Erythroblast (primary cell): Measurements from ENCODE around the gene ABLIM2.

ENCODE experiments used
- DNase-seq, 2 experiments: peaks; one replicate each; lab custom pipeline; 2025; lab: John Stamatoyannopoulos, UW
- GATA1 ChIP-seq: IDR thresholded peaks from 2 replicates; pipeline ENCODE4 v1.6.1; 2011; ENCODE audit warnings: low read depth, mild to moderate bottlenecking, control low read depth, low read length, moderate library complexity
- POLR2A ChIP-seq: IDR thresholded peaks from 2 replicates; pipeline ENCODE4 v1.6.1; 2011; ENCODE audit warnings: mild to moderate bottlenecking, low read length

ABLIM2 gene

DNA sequence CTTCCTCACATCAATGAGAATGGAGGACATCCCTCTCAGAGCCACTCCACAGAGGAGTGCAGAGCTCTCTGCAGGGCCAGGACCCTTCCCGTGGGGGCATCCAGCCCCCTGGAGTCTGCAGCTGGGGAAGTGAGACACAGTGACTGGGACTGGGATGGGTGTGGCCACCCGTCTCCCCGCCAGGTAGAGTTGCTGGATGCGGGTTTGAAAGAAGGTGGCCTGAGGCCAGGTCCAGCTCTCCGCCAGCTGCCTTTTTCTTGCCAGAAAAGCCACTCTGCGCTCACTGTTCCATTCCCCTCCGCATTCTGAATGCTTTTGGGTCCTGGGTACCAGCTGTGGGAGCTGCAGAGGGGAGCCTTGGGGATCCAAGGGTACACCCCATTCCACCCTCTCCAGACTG, 82.6 kb downstream of the ABLIM2 start:
- no peak for DNase-seq

GRCh38 chr4:8073206-8073863, 85.3 kb downstream of the ABLIM2 start:
- TF ChIP-seq GATA1 = no peak
- TF ChIP-seq POLR2A = no peak

More for the DNA sequence above, 82.6 kb downstream of the ABLIM2 start:
- TF ChIP-seq POLR2A (no peak), GATA1 (no peak)

DNA sequence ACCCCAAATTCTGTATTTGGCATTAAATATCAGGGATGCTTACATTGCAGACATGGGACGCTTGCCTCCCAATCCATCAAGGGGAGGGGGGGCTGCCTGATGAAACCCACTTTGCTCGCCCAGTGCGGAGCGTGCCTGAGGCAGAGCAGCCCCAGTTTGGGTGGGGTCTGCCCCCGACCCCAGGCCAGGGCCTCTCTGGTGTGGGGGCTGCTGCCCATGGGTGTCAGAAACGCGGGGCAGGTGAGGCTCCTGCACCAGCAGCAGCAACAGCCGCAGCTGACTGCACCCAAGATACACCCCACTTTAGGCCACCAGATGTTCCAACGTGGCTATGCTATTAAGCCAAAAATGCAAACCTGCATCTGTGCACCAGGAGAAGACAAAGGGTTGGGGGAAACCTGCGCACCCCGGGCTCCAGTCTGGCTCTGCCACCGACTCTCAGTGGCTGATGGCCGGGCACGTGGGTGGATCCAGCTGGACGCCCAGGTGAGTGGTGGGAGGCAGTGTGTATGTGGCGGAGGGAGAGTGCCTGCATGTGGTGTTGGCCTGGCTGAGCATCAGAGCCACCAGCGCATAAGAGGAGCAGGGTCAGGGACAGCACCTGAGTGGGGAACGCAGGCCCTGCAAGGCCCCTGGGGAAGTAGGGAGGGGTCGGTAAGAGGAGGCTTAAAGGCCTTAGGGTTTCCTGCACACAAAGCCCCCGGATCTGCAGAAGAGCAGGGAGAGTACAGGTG, 86.2 kb downstream of the ABLIM2 start:
- TF ChIP-seq GATA1 = no peak
- no peak for TF ChIP-seq POLR2A
- DNase-seq = no peak

More at GRCh38 chr4:8073206-8073863, 85.3 kb downstream of the ABLIM2 start:
- no peak for DNase-seq

GRCh38 chr4:8071766-8072165, 86.8 kb downstream of the ABLIM2 start:
- no peak for DNase-seq
- TF ChIP-seq POLR2A = no peak
- no peak for TF ChIP-seq GATA1

GRCh38 chr4:8070736-8071718, 87.6 kb downstream of the ABLIM2 start:
- TF ChIP-seq POLR2A (no peak), GATA1 (no peak)
- no peak for DNase-seq

GRCh38 chr4:8069102-8069752, 89.4 kb downstream of the ABLIM2 start:
- TF ChIP-seq GATA1 (no peak), POLR2A (no peak)

GRCh38 chr4:8067945-8068896, 90.4 kb downstream of the ABLIM2 start:
- TF ChIP-seq POLR2A = no peak
- no peak for TF ChIP-seq GATA1
- no peak for DNase-seq

More at GRCh38 chr4:8069102-8069752, 89.4 kb downstream of the ABLIM2 start:
- DNase-seq = no peak

GRCh38 chr4:8067274-8067936, 91.2 kb downstream of the ABLIM2 start:
- TF ChIP-seq GATA1 = no peak
- no peak for TF ChIP-seq POLR2A

GRCh38 chr4:8066336-8066931, 92.2 kb downstream of the ABLIM2 start:
- TF ChIP-seq POLR2A = no peak
- TF ChIP-seq GATA1 = no peak
- DNase-seq = no peak

More at GRCh38 chr4:8067274-8067936, 91.2 kb downstream of the ABLIM2 start:
- no peak for DNase-seq

DNA sequence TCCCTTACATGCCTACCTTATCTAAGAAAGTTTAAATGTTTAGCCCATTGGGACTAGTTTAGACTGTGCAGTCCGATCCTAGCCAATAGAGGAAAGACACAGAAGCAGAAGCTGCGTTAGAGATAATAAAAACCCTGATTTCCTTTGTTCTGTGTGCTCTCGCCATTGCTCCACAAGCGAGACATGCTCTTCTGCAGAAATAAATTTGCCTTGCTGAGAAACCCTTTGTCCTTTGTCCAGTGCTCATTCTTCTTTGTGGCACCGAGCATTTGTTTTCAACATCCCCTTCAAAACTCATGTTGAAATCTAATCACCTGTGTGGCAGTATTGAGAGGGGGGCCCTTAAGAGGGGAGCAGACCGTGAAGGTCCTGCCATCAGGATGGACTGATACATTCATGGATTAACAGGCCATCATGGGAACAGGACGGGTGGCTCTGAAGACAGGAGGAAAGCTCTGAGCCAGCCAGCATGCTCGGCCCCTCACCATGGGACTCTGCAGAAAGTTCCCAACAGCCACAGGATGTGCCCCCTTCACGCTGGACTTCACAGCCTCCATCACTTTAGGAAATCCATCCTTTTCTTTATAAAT, 94.5 kb downstream of the ABLIM2 start:
- no peak for TF ChIP-seq GATA1
- no peak for TF ChIP-seq POLR2A
- DNase-seq = no peak

DNA sequence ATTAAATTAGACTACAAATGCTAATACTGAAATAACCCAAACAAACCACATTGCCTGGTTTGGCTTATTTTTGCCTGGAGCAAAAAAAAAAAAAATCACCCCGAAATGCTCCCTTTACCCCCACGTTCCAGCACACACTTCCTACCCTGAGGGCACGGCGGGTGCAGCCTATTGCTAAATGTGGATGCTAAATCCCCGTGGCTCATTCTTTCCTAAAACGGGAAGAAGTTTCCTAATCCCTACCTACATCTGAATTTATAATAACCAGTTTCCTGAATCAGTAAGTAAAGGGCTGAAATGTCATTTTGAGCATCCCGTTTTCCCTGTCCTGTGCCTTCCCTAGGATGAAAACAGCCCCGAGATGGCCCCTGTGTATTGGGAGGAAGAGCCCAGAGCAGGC, 97.0 kb downstream of the ABLIM2 start:
- no peak for TF ChIP-seq GATA1
- no peak for TF ChIP-seq POLR2A
- no peak for DNase-seq

DNA sequence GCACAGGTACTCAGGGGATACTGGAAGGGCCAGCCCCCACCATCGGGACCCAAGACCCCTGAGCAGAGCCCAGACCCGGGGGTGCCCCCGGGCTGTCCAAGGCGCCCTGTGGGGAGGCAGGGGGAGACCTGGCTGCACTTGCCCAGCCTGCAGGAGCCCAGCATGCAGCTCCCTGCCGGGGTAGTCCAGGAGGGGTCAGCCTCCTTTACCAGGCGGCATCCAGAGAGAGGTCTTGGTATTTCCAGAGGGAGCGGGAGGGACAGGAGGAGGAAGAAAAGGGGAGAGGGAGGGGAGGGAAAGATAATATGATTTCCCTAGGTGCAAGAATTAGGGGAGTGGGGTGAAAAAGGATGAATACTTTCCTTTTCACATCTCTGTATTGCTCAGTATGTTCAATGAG, 97.5 kb downstream of the ABLIM2 start:
- no peak for DNase-seq
- TF ChIP-seq GATA1 = no peak
